Mucosa of descending colon (tissue), 3 donors: ENCODE measurements around the gene PEX11B. TPM values are rescaled to one million over a fixed set of nuclear protein-coding genes. Genes with fewer than 3 reads are reported as not detected.
"Not testable (repeated sequence)": the region's sequence is repeated elsewhere in the genome, so short reads cannot be mapped to it uniquely, and the experiment has no call there.

Source experiments
- ATAC-seq: fragments of 200-7000 bp; cut with Tn5 transposase; one replicate; pipeline ENCODE4 v1.9.1; 2020; ENCODE audit warnings: mild to moderate bottlenecking, moderate library complexity
- DNase-seq, 3 donors: peaks; one replicate each; pipeline ENCODE4 v3.0.0-alpha.2; 2020
- H3K36me3 ChIP-seq: fragments of 200-600 bp; one replicate; pipeline ENCODE4 v1.8.0; 2021; ENCODE audit warnings: low read depth, mild to moderate bottlenecking
- H3K4me1 ChIP-seq: fragments of 200-600 bp; one replicate; pipeline ENCODE4 v1.8.0; 2021; ENCODE audit warnings: low read depth, mild to moderate bottlenecking
- H3K4me3 ChIP-seq: fragments of 200-600 bp; one replicate; pipeline ENCODE4 v1.8.0; 2021; ENCODE audit warnings: mild to moderate bottlenecking
- H3K9me3 ChIP-seq: fragments of 200-600 bp; one replicate; pipeline ENCODE4 v1.8.0; 2021; ENCODE audit warnings: mild to moderate bottlenecking
- intact Hi-C, 2 donors: fragments of 100-400 bp; cut with DNase I in 1 of 2; cut with micrococcal nuclease in 1 of 2; formaldehyde crosslinking; loops; one replicate each; pipeline versions ENCODE4 v1.11.0 to v1.11.1; 2022; cut with DNase I, micrococcal nuclease
- total RNA-seq, 3 donors: library from RNA; stranded (reverse); fragmentation: NEBNext Ultra II Directional in 2 of 3; extraction: Animal tissue kit (Norgen Biotek cat#: 25700) in 2 of 3; gene quantifications; one replicate each; pipeline versions ENCODE4 v1.2.1 to v1.2.4, GENCODE V29; 2021 to 2023
- TF ChIP-seq, protein P1 (sequence below): fragments of 200-600 bp; IDR thresholded peaks from one replicate; pipeline ENCODE4 v1.8.0; 2022; ENCODE audit warnings: antibody characterized with exemption, mild to moderate bottlenecking
- donor health status: DM: no; HTN: no; CAD: no; lungs with moderate emphysema.
- donor health status: DM: no; HTN: no; CAD: no.
- donor health status: DM: no; HTN: yes; CAD: no.

The PEX11B gene
- total RNA-seq, 3 donors from 2014 or later, result 25.5 to 34.8 (median 33.3) TPM

DNA sequence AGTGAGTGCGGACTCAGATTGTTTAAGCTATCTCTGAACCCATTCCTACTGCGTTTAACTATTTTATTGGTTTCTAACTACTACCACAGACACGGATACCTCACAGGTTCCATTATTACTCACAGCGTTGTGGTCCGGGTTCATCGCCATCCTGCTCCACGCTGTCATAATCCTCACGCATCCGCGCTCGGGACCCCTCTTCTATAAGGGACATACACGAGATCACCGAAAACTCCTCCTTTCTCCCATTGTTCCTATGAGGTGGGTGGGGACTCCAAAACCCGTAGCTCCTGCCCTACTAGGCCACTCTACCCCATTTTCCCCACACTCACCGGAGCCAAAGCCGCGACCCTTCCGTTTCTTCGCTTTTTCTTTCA is 8.2 kb upstream of the PEX11B start:
- Histone ChIP-seq H3K36me3 (no peaks in the 10 kb centered on the region), H3K4me1 (peaks cover 7% of the 10 kb centered on the region), H3K9me3 (no peaks in the 10 kb centered on the region), H3K4me3 (peak overlapping the region; percentile 33)
- DNase-seq (no peak), ATAC-seq (peak; percentile 5)
- intact Hi-C loops, result no loop called here
- TF ChIP-seq, protein P1, sequence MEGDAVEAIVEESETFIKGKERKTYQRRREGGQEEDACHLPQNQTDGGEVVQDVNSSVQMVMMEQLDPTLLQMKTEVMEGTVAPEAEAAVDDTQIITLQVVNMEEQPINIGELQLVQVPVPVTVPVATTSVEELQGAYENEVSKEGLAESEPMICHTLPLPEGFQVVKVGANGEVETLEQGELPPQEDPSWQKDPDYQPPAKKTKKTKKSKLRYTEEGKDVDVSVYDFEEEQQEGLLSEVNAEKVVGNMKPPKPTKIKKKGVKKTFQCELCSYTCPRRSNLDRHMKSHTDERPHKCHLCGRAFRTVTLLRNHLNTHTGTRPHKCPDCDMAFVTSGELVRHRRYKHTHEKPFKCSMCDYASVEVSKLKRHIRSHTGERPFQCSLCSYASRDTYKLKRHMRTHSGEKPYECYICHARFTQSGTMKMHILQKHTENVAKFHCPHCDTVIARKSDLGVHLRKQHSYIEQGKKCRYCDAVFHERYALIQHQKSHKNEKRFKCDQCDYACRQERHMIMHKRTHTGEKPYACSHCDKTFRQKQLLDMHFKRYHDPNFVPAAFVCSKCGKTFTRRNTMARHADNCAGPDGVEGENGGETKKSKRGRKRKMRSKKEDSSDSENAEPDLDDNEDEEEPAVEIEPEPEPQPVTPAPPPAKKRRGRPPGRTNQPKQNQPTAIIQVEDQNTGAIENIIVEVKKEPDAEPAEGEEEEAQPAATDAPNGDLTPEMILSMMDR, result no peak

DNA sequence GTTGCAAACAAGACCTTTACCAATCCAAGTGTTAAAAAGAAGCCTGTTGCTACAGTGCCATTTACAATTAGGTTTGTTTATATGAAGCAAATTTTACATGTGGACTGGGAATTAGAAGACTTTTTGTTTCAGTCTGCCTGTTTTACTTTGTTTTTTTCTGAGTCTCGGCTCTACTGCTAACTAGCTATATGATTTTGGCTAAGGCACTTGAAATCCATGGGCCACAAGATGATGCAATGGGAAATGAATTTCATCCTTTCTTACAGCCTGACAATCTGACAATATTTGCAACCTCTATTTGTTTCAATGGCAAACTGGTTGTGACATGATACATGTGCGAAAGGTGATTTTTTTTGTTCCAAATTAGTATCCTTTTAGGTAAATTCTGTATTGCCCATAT is 3.7 kb upstream of the PEX11B start:
- H3K4me1 ChIP-seq, result peaks cover 26% of the 10 kb centered on the region
- H3K4me3 ChIP-seq, result no peak overlapping the region
- no peaks in the 10 kb centered on the region for H3K36me3 ChIP-seq
- ATAC-seq (no peak), DNase-seq (no peak)
- H3K9me3 ChIP-seq, result no peaks in the 10 kb centered on the region
- TF ChIP-seq, protein P1, result no peak
- intact Hi-C loops, result no loop called here

DNA sequence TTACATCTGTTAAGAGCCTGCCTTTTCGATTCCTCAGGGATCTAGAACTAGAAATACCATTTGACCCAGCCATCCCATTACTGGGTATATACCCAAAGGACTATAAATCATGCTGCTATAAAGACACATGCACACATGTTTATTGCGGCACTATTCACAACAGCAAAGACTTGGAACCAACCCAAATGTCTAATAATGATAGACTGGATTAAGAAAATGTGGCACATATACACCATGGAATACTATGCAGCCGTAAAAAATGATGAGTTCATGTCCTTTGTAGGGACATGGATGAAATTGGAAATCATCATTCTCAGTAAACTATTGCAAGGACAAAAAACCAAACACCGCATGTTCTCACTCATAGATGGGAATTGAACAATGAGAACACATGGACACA is 1.8 kb upstream of the PEX11B start:
- ATAC-seq, H3K36me3 ChIP-seq, H3K4me3 ChIP-seq, DNase-seq, intact Hi-C loops, H3K9me3 ChIP-seq: not testable (repeated sequence)
- H3K4me1 ChIP-seq, result peaks cover 22% of the 10 kb centered on the region

DNA sequence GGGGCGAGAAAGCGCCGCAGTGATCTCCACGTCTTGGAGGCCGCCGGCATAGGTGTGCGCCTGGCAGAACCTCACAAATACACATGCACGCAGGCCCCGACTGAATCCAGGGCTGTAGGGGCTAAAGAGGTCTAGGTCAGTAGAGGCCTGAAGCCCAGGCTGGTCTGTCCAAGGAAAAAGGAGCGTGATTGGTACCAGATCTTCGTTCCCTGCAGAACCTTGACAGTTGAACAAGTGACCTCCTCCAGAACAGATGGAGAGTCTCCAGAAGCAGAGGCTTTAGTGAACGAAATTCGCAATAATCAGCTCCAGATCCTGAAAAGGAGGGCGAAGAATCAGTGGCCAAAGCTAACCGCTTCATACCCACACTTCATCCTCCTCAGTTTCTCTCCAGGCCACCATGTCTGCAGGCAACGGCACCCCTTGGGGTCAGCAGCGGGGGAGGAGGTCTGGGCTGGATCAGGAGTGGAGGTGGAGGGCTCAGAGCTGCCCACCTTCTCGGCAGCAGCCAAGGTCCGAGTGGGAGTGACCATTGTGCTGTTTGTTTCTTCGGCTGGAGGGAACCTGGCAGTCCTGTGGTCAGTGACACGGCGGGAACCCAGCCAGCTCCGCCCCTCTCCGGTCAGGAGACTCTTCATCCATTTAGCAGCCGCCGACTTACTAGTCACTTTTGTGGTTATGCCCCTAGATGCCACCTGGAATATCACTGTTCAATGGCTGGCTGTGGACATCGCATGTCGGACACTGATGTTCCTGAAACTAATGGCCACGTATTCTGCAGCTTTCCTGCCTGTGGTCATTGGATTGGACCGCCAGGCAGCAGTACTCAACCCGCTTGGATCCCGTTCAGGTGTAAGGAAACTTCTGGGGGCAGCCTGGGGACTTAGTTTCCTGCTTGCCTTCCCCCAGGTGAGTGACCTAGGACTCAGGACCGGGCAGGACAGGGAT is 749 bp upstream of the PEX11B start:
- Histone ChIP-seq H3K4me3 (peak overlapping the region; percentile 70), H3K36me3 (no peaks in the 10 kb centered on the region), H3K4me1 (peaks cover 22% of the 10 kb centered on the region), H3K9me3 (no peaks in the 10 kb centered on the region)
- TF ChIP-seq, protein P1, result no peak
- ATAC-seq, result peak; percentile 93
- intact Hi-C loops, result loop anchor here in 1 of 2 donors (10.0 kb wide), 1 partner anchor 46 kb away; the partner anchor contains the start of genes ANKRD34A and POLR3GL
- peak; percentile 68 to 83 (median 69) for DNase-seq

DNA sequence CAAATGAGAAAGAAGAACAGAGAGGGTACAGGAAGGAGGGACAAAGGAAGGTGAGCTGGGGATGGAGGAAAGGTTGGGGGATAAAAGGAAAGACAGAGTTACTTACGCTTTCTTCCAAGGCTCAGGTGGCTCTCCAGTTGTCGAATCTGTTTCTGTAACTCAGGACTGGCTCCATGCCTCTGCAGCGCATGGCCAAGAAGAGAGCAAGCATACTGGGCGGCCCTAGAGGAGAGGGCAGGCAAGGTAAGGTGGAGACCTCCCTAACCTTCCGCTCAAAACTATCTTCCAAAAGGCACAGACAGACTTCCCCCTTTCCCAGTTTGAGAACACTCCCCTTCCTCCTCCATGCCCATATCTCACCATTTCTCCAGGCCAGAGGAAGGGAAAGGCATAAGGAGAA is 922 bp downstream of the PEX11B start:
- no peak for DNase-seq
- intact Hi-C loops, result loop anchor here in 1 of 2 donors (10.0 kb wide), 1 partner anchor 47 kb away; the partner anchor contains the start of genes ANKRD34A and POLR3GL
- Histone ChIP-seq H3K9me3 (no peaks in the 10 kb centered on the region), H3K4me1 (peaks cover 22% of the 10 kb centered on the region), H3K36me3 (no peaks in the 10 kb centered on the region), H3K4me3 (no peak overlapping the region)
- TF ChIP-seq, protein P1, result no peak
- ATAC-seq, result no peak

DNA sequence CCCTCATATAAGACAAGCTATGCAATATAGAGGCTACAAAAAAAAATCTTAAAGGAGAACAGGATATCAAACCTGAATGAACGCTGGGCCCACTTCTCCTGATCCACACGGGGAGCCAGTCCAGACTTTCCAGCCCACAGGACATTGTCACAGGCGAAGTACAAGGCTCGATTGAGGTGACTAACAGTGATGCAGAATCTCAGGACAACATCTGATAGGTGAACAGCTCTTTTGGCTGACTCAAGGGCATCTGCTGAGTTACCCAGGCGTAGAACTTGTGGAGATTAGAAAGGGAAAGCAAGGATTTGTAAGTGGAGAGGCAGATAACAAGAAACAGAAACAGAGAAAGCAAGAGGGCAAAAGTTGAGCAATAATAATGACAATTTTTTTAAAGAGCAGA is 1.8 kb downstream of the PEX11B start:
- H3K4me3 ChIP-seq, result no peak overlapping the region
- no peaks in the 10 kb centered on the region for H3K36me3 ChIP-seq

More for the DNA sequence above, 1.8 kb downstream of the PEX11B start:
- TF ChIP-seq, protein P1, result no peak
- Histone ChIP-seq H3K9me3 (no peaks in the 10 kb centered on the region), H3K4me1 (peaks cover 22% of the 10 kb centered on the region)
- ATAC-seq (no peak), DNase-seq (no peak)
- intact Hi-C loops, result loop anchor here in 1 of 2 donors (10.0 kb wide), 1 partner anchor 48 kb away; the partner anchor contains the start of genes ANKRD34A and POLR3GL
